ENCODE measurements around the gene SHLD1.

GRCh38 chr20:5780846-5781217, 30.6 kb downstream of the SHLD1 start:
- TF ChIP-seq BACH2 (CRISPR knock-in tag; IDR thresholded peaks at IDR 0.05; ENCODE audit: borderline replicate concordance) (no peak), SNAI2 (CRISPR knock-in tag; IDR thresholded peaks at IDR 0.05) (no peak), RARB (CRISPR knock-in tag; IDR thresholded peaks at IDR 0.05) (no peak), ZNF565 (CRISPR knock-in tag; conservative IDR thresholded peaks at IDR 0.05; ENCODE audit: low read depth) (no peak)
